ENCODE measurements around the gene PROK1.
A peak's percentile ranks its signal among the peaks of the same experiment; 100 is the strongest.

Gene PROK1

DNA sequence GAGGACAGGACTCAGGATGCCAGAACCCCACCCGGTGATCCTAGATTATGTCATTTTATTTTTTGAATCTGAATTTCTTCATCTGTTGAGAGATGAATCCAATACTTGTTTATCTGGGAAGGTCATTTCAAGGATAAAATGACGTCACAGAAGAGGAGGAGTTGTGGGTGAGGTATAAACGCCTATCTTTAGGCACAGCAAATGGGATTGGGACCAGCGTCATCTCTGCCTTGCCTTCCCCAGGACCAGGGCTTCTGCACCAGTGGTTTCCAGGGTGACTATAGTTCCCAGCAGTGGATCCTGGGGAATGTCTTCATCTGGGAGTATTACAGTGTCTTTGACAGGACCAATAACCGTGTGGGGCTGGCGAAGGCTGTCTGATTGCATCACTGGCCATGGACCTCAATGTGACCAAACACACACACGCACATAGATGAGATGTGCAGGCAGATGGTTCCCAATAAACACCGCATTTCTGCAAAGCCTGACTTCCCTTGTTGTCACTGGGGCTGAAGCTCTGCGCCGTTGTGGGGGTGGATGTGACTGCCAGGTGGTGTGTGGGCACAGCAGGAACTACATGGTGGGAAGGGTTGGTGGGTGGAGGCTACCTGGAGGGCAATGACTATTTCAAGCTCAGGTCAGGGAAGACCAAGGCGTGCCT is 40.0 kb downstream of the PROK1 start:
- DNase-seq = no peak

- DNase-seq = no peak
Measured at GRCh38 chr1:110492573-110492972, 41.6 kb downstream of the PROK1 start.

DNA sequence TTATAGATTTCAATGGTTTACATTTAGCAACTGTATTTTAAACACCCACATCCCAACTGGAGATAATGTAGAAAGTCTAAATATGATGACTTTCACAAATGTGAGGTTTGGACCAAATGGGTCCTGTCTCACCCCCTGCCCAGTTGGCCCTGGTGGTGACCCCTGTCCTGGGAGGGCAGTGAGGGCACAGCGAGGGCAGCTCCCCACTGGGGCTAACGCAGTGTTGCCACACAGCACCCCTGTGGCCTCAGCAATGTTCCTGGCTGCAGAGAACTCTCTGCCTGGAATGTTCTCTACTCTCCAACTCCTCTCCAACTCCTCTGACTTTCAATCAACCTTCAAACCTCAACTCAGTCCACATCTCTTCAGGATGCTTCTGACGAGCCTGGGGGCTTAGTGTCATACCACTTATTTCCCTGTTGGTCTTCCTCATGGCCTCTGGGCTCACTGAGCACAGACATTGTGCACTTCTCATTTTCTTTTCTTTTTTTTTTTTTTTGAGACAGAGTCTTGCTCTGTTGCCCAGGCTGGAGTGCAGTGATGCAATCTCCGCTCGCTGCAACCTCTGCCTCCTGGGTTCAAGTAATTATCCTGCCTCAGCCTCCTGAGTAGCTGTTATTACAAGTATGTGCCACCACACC is 42.2 kb downstream of the PROK1 start:
- DNase-seq = no peak

GRCh38 chr1:110494036-110494435 is 43.1 kb downstream of the PROK1 start:
- DNase-seq = no peak

- no peak for DNase-seq
Measured at GRCh38 chr1:110494522-110495406, 43.8 kb downstream of the PROK1 start.

GRCh38 chr1:110495926-110496600 is 45.1 kb downstream of the PROK1 start:
- DNase-seq = peak; percentile 72

GRCh38 chr1:110498270-110498669 is 47.3 kb downstream of the PROK1 start:
- DNase-seq = no peak

DNA sequence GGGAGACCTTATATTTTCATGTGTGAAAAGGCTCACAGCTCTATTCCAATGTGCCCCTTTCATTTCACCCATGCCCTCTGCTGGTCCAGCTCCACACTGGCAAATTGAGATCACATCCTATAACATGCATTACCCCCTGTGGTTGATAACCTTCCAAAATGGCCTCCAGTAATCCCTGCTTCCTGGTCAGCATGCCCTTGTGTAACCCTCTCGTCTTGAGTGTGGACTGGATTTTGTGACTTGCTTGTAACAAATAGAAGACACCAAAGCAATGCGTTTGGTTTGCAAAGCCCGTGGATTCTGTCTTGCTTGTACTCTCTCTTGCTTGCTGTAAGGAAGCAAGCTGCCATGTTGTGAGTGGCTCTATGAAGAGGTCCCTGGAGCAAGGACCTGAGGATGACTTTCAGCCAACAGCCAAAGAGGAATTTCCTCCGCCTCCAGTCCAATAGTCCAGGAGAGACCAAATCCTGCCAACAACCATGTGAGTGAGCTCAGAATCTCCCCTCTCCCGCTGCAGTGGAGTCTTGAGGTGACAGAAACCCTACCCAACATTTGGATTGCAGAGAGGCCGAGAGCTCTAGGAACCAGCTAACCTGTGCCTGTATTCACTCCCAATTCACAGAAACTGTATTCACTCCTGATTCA is 50.7 kb downstream of the PROK1 start:
- DNase-seq = no peak

GRCh38 chr1:110502402-110503151 is 51.6 kb downstream of the PROK1 start:
- DNase-seq = peak; percentile 46

GRCh38 chr1:110503471-110503870 is 52.5 kb downstream of the PROK1 start:
- no peak for DNase-seq

DNA sequence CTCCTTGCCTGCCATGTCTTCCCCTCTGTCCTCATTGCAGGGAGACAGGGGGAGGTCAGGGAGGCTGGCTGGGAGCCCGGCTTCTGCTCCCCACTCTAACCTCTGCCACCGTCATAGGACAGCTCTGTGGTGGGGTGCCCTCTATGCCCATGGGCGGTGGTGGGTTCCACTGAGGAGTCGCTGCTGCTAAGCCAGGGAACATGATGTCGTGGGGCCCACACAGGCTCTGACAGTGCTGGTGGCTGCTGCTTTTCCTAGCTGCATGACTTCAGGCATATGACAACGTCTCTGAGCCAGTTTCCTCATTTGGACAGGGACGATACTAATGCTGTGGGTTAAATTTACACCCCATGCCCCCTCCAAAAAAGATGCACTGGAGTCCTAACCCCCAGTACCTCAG is 53.3 kb downstream of the PROK1 start:
- DNase-seq = no peak

DNA sequence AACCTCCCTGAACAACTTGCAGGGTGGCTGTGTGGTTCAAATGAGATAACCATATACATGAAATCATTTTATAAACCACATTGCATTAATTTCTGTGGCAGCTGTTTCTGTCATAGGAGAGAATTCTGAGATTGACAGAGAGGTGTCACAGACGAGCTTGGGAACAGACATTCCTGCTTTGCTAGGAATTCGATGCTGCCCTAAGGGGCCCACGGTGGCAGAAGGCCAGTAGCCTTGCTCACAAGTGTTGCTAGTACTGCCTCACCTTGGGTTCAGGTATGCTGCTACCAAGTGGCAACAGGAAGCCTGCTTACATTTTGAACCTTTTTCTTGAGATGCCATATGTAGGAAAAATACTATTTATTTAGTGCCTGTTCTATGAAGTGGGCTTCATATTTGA is 54.6 kb downstream of the PROK1 start:
- no peak for DNase-seq

DNA sequence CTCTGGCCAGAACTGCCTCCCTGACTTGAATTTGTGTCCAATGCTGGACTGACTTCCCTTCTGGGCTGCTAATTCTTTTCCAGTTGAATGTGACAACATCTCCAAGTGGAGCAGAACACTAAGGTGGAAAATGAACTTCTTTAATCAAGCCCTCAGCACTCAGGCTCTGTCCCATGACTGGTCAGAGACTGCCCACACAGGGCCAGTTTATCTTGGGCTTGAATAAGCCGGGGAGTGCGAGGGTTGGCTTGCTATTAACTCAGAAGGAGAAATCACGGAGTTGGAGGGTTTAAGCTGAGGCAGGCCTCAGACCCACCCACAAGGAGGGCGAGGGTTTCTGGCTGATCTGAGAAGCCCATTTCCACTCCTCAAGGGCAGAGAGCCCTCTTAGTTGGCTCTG is 55.6 kb downstream of the PROK1 start:
- DNase-seq = no peak

All from RPMI8226 (cell line).